ENCODE results near the gene MGMT. TPM values are rescaled to one million over a fixed set of nuclear protein-coding genes. Genes with fewer than 3 reads are reported as not detected.

MGMT gene
- total and polyA plus RNA-seq, 2 of the 4 experiments (the other 2 are of a cell fraction): 11.5 to 17.8 TPM

DNA sequence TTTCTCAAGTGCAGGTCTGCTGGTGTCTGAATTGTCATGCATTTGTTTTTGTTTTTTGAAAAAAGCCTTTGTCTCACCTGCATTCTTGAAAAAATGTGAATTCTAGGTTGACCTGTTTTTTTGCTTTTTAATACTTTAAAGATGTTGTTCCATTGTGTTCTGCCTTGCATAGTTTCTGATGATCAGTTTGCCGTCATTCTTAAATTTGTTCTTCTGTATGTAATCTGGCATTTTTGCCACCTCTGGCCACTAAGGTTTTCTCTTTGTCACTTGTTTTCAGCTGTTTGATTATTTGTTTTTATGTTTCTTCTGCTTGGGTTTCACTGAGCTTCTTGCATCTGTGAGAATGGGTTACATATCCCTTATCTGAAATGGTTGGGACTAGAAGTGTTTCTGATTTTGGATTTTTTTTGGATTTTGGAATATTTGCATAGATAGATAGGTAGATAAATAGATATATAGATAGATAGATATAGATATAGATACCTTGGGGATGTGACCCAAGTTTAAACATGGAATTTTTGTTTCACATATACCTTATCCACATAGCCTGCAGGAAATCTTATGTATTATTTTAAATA, 16.5 kb downstream of the MGMT start:
- Histone ChIP-seq H3K56ac (ENCODE audit: extremely low read depth, insufficient read depth, low read length) (no peak overlapping the region), H3K27me3 (ENCODE audit: control insufficient read depth, insufficient read depth, low read length) (no peaks in the 10 kb centered on the region), H3K23ac (ENCODE audit: low read depth, low read length) (no peak overlapping the region), H3K14ac (replicated peaks; ENCODE audit: low read depth, low read length) (no peak overlapping the region), H3K4me1 (ENCODE audit: control insufficient read depth, insufficient read depth, low read length) (no peaks in the 10 kb centered on the region), H3K9me3 (ENCODE audit: control insufficient read depth, insufficient read depth, low read length) (peaks cover 12% of the 10 kb centered on the region), H3K4me3 (ENCODE audit: insufficient read depth, low read depth, low read length) (no peak overlapping the region), H3K9me1 (ENCODE audit: insufficient read depth, low read length) (no peaks in the 10 kb centered on the region), H2BK15ac (ENCODE audit: low read depth, low read length) (no peak overlapping the region), H3K79me1 (ENCODE audit: low read depth in 1 of 2, low read length in 2 of 2) (0 out of 4 replicates have a peak, but pooled peaks cover 0 to 7% of the 10 kb centered on the region in 2 experiments), H3K4ac (ENCODE audit: low read depth, low read length) (no peak overlapping the region), H2BK120ac (ENCODE audit: low read depth, low read length) (no peak overlapping the region), H4K5ac (ENCODE audit: low read depth, low read length) (no peak overlapping the region), H2BK5ac (ENCODE audit: low read depth, low read length, poor library complexity, severe bottlenecking) (no peak overlapping the region), H2AK9ac (replicated peaks; ENCODE audit: low read depth, low read length, poor library complexity) (no peak overlapping the region), H3K18ac (ENCODE audit: low read depth, low read length) (no peak overlapping the region), H4K91ac (ENCODE audit: insufficient read depth, low read depth, low read length) (no peak overlapping the region), H3K4me2 (ENCODE audit: low read depth, low read length) (no peak overlapping the region), H4K20me1 (ENCODE audit: insufficient read depth, low read length) (no peaks in the 10 kb centered on the region), H2AFZ (replicated peaks; ENCODE audit: low read length, poor library complexity) (no peak overlapping the region), H3K27ac (ENCODE audit: insufficient read depth, low read length) (no peak overlapping the region), H2BK20ac (ENCODE audit: low read depth, low read length) (no peak overlapping the region), H3K36me3 (ENCODE audit: control insufficient read depth, insufficient read depth, low read length) (no peaks in the 10 kb centered on the region), H3K9ac (ENCODE audit: low read depth, low read length) (no peak overlapping the region), H2AK5ac (ENCODE audit: low read depth, low read length) (no peak overlapping the region), H4K8ac (ENCODE audit: low read depth in 2 of 2, low read length in 2 of 2) (no peak overlapping the region)
- intact Hi-C loops (cut with micrococcal nuclease): no loop called here
- ATAC-seq (ENCODE audit: low read depth) (no peak), DNase-seq (no peak)
- CTCF ChIA-PET: no interaction called here
- no CpG with 5 or more reads among the region's 1 CpG for WGBS, 2 experiments (ENCODE audit: extremely low coverage in 2 of 2, insufficient read length in 1 of 2)
- POLR2A ChIA-PET (ENCODE audit: unreplicated experiment): no interaction called here
- no TSS peak for BruUV-seq (replicated peaks)
- in situ Hi-C loops (cut with MboI; ENCODE audit: low sequenced_read_pairs): no loop called here
- dilution Hi-C loops (cut with HindIII; ENCODE audit: low sequenced_read_pairs, unreplicated experiment): no loop called here
- TF ChIP-seq SMC3 (IDR thresholded peaks at IDR 0.05; ENCODE audit: low read depth, low read length) (no peak), CHD1 (IDR thresholded peaks at IDR 0.05; ENCODE audit: low read depth, low read length) (no peak), USF2 (IDR thresholded peaks at IDR 0.05; ENCODE audit: low read depth, low read length) (no peak), RCOR1 (IDR thresholded peaks at IDR 0.05; ENCODE audit: insufficient replicate concordance, low read length) (no peak), BHLHE40 (IDR thresholded peaks at IDR 0.05; ENCODE audit: low read depth, low read length) (no peak), FOS (IDR thresholded peaks at IDR 0.05; ENCODE audit: low read depth, low read length) (no peak), NFE2L2 (IDR thresholded peaks at IDR 0.05; ENCODE audit: low read depth, low read length) (no peak), MXI1 (IDR thresholded peaks at IDR 0.05; ENCODE audit: borderline replicate concordance, low read depth, low read length) (no peak)

Measured in IMR-90 (cell line).